ENCODE results near the gene CCER1. TPM values are rescaled to one million over a fixed set of nuclear protein-coding genes. Genes with fewer than 3 reads are reported as not detected.

CCER1 gene
- total and polyA plus RNA-seq, 4 experiments from 2014 or later: not detected

DNA sequence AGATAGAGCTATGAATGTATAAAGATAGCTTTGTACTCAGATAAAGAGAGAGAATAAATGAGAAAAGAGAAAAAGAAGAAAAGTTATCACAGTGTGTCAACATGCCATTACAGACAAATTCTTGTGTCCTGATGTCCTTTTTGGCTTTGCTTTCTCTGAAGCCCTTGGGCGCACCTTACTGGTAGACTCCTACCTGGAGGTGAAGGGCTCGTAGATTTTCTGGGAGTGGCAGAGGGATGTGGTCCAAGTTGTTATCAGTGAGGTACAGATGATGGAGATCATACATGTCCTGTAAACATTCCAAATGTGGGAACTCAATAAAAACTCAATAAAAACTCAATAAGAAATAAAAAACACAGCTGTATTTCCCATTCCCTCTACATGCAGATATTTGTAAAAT lies 14.9 kb upstream of the CCER1 start:
- no peak overlapping the region for H3K4me3 Mint-ChIP-seq
- H3K27me3 Mint-ChIP-seq: peaks cover 2 to 3% of the 10 kb centered on the region in 2 donors
- H3K4me1 ChIP-seq (ENCODE audit: insufficient read depth, low read length): no peaks in the 10 kb centered on the region
- no peaks in the 10 kb centered on the region for H3K36me3 ChIP-seq (ENCODE audit: insufficient read depth, low read length)
- H3K27ac Mint-ChIP-seq: no peak overlapping the region
- H3K9me3 Mint-ChIP-seq: no peaks in the 10 kb centered on the region
- no peak overlapping the region for H3K27ac ChIP-seq (ENCODE audit: low read depth, low read length)
- no peak for DNase-seq
- H3K36me3 Mint-ChIP-seq: no peaks in the 10 kb centered on the region
- no peaks in the 10 kb centered on the region for H3K27me3 ChIP-seq (ENCODE audit: insufficient read depth, low read length)
- intact Hi-C loops (cut with micrococcal nuclease): loop anchor here (10.0 kb wide), 1 partner anchor 385 kb away; no protein-coding TSS in a partner anchor
- CTCF ChIA-PET (ENCODE audit: partially characterized antibody): no interaction called here
- H3K4me3 ChIP-seq (ENCODE audit: low read length in 2 of 2): no peak overlapping the region
- no peaks in the 10 kb centered on the region for H3K4me1 Mint-ChIP-seq
- POLR2A ChIA-PET (ENCODE audit: partially characterized antibody): no interaction called here
- no peaks in the 10 kb centered on the region for H3K9me3 ChIP-seq (ENCODE audit: control insufficient read depth in 1 of 2, low read length in 2 of 2)

DNA sequence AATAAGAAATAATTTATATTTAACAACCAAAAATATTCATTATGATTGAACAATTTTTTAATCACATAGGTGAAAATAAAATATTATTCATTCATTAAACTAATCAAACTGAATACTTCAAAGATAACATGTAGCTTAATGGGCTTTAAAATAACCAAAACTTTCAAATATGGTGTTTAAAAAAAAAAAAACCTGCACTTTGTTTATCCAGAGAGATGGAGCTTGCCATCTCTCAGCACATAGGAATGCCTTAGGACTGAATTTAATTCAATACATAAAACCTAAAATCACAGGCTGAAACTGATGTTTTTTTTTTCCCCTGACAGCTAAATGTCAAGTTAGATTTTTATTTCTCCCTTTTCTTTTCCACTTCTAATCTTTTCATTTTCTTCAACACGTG lies 14.4 kb upstream of the CCER1 start:
- no peaks in the 10 kb centered on the region for H3K36me3 ChIP-seq (ENCODE audit: insufficient read depth, low read length)
- no peak overlapping the region for H3K4me3 ChIP-seq (ENCODE audit: low read length in 2 of 2)
- no peaks in the 10 kb centered on the region for H3K27me3 ChIP-seq (ENCODE audit: insufficient read depth, low read length)
- H3K36me3 Mint-ChIP-seq: no peaks in the 10 kb centered on the region
- no peak for DNase-seq
- ChIA-PET CTCF (ENCODE audit: partially characterized antibody) (interaction anchor here (1.1 kb wide), 1 partner anchor 10 kb away, joined by 4 read pairs; no protein-coding TSS in a partner anchor), POLR2A (ENCODE audit: partially characterized antibody) (no interaction called here)
- H3K27me3 Mint-ChIP-seq: peaks cover 2 to 3% of the 10 kb centered on the region in 2 donors
- H3K4me1 Mint-ChIP-seq: no peaks in the 10 kb centered on the region
- no peaks in the 10 kb centered on the region for H3K9me3 ChIP-seq (ENCODE audit: control insufficient read depth in 1 of 2, low read length in 2 of 2)
- intact Hi-C loops (cut with micrococcal nuclease): no loop called here
- no peak overlapping the region for H3K27ac ChIP-seq (ENCODE audit: low read depth, low read length)
- no peak overlapping the region for H3K27ac Mint-ChIP-seq
- no peaks in the 10 kb centered on the region for H3K9me3 Mint-ChIP-seq
- no peak overlapping the region for H3K4me3 Mint-ChIP-seq
- no peaks in the 10 kb centered on the region for H3K4me1 ChIP-seq (ENCODE audit: insufficient read depth, low read length)

DNA sequence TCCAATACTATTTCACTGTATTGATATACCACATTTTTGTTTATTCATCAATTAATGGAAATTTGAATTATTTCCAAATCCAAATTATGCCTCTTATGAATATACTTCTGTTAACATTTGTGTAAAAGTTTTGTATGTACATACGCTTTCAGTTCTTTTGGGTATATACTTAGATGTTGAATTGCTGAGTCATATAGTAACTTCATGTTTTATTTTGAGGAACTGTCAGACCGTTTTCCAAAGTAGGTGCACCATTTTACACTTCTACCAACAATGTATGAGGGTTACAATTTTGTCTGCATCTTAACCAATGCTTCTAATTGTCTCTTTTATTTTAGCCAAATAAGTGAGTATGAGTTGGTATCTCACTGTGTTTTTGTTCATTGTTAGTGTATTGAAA lies 10.2 kb upstream of the CCER1 start:
- H3K27me3 ChIP-seq (ENCODE audit: insufficient read depth, low read length): no peaks in the 10 kb centered on the region
- no peaks in the 10 kb centered on the region for H3K4me1 Mint-ChIP-seq
- peaks cover 2% of the 10 kb centered on the region in 2 donors for H3K27me3 Mint-ChIP-seq
- H3K4me3 ChIP-seq (ENCODE audit: low read length in 2 of 2): no peak overlapping the region
- CTCF ChIA-PET (ENCODE audit: partially characterized antibody): no interaction called here
- no peaks in the 10 kb centered on the region for H3K36me3 ChIP-seq (ENCODE audit: insufficient read depth, low read length)
- intact Hi-C loops (cut with micrococcal nuclease): no loop called here
- no peaks in the 10 kb centered on the region for H3K36me3 Mint-ChIP-seq
- H3K9me3 ChIP-seq (ENCODE audit: control insufficient read depth in 1 of 2, low read length in 2 of 2): no peaks in the 10 kb centered on the region
- no peak overlapping the region for H3K4me3 Mint-ChIP-seq
- POLR2A ChIA-PET (ENCODE audit: partially characterized antibody): no interaction called here
- no peaks in the 10 kb centered on the region for H3K4me1 ChIP-seq (ENCODE audit: insufficient read depth, low read length)
- H3K27ac ChIP-seq (ENCODE audit: low read depth, low read length): no peak overlapping the region
- H3K27ac Mint-ChIP-seq: no peak overlapping the region
- H3K9me3 Mint-ChIP-seq: no peaks in the 10 kb centered on the region
- DNase-seq: no peak

DNA sequence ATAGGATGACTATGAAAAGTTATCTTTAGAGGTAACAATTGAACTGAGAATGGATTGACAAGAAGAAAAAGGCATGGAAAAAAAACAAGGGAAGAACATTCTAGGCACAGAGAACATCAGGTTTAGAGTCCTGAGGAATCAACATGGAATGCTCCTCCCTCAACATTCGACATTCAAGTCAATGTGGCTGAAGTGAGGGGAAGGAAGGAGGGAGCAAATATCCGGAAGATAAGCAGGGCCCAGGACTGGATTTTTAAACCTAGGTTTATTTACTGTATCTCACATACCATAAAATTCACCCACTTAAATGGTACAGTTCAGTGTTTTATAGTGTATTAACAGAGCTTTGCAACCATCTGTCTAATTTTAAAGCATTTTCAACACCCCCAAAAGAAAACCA lies 9.6 kb upstream of the CCER1 start:
- intact Hi-C loops (cut with micrococcal nuclease): no loop called here
- POLR2A ChIA-PET (ENCODE audit: partially characterized antibody): no interaction called here
- H3K36me3 Mint-ChIP-seq: no peaks in the 10 kb centered on the region
- DNase-seq: no peak
- Histone ChIP-seq H3K4me1 (ENCODE audit: insufficient read depth, low read length) (no peaks in the 10 kb centered on the region), H3K9me3 (ENCODE audit: control insufficient read depth in 1 of 2, low read length in 2 of 2) (no peaks in the 10 kb centered on the region), H3K4me3 (ENCODE audit: low read length in 2 of 2) (no peak overlapping the region), H3K27me3 (ENCODE audit: insufficient read depth, low read length) (no peaks in the 10 kb centered on the region), H3K27ac (ENCODE audit: low read depth, low read length) (no peak overlapping the region), H3K36me3 (ENCODE audit: insufficient read depth, low read length) (no peaks in the 10 kb centered on the region)
- CTCF ChIA-PET (ENCODE audit: partially characterized antibody): no interaction called here
- no peaks in the 10 kb centered on the region for H3K4me1 Mint-ChIP-seq
- no peak overlapping the region for H3K27ac Mint-ChIP-seq
- H3K9me3 Mint-ChIP-seq: no peaks in the 10 kb centered on the region
- H3K4me3 Mint-ChIP-seq: no peak overlapping the region
- peaks cover 2% of the 10 kb centered on the region in 2 donors for H3K27me3 Mint-ChIP-seq

DNA sequence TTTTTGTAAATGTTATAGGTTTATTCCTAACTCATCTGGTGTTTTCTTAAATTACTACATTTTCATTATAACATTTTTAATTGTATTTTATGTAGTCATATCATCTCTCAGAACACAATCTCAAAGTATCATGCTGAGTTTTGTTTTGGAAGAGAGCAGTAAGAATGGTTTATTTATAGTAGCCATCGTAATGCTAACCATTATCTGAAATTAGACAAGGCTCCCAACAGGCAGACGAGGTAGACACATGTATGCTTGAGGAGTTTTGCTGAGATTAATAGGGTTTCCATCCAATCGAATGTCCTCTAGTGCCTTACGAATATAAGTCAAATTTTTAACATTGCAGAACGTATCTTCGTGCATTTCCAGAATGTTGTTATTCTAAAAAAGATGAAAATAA lies 9.0 kb upstream of the CCER1 start:
- Mint-ChIP-seq H3K4me3 (no peak overlapping the region), H3K36me3 (no peaks in the 10 kb centered on the region), H3K27ac (no peak overlapping the region), H3K4me1 (no peaks in the 10 kb centered on the region), H3K27me3 (peaks cover 2% of the 10 kb centered on the region in 2 donors), H3K9me3 (no peaks in the 10 kb centered on the region)
- H3K4me1 ChIP-seq (ENCODE audit: insufficient read depth, low read length): no peaks in the 10 kb centered on the region
- ChIA-PET CTCF (ENCODE audit: partially characterized antibody) (no interaction called here), POLR2A (ENCODE audit: partially characterized antibody) (no interaction called here)
- no peaks in the 10 kb centered on the region for H3K9me3 ChIP-seq (ENCODE audit: control insufficient read depth in 1 of 2, low read length in 2 of 2)
- H3K4me3 ChIP-seq (ENCODE audit: low read length in 2 of 2): no peak overlapping the region
- DNase-seq: no peak
- no peak overlapping the region for H3K27ac ChIP-seq (ENCODE audit: low read depth, low read length)
- no peaks in the 10 kb centered on the region for H3K27me3 ChIP-seq (ENCODE audit: insufficient read depth, low read length)
- intact Hi-C loops (cut with micrococcal nuclease): no loop called here
- H3K36me3 ChIP-seq (ENCODE audit: insufficient read depth, low read length): no peaks in the 10 kb centered on the region

DNA sequence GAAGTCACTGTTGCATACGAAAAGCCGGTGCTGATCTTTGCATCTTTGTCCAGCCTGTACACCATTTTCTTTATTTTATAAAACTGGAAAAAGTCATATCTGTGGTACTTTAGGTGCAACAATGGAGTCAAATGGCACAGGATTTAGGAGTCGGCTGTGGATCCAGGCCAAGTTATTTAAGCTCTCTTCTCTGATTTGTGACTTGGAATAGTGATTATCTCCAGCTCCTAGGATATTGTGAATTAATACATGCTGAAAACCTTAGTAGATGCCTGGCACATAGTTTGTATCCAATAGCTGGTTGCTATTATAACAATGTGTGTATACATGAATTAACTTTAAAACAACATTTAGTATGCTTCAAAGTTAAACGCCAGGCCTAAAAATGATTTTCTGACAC lies 6.2 kb upstream of the CCER1 start:
- intact Hi-C loops (cut with micrococcal nuclease): no loop called here
- CTCF ChIA-PET (ENCODE audit: partially characterized antibody): interaction anchor here (0.7 to 1.3 kb wide), 2 partner anchors 18 to 20 kb away, joined by 3 to 4 read pairs; no protein-coding TSS in a partner anchor

DNA sequence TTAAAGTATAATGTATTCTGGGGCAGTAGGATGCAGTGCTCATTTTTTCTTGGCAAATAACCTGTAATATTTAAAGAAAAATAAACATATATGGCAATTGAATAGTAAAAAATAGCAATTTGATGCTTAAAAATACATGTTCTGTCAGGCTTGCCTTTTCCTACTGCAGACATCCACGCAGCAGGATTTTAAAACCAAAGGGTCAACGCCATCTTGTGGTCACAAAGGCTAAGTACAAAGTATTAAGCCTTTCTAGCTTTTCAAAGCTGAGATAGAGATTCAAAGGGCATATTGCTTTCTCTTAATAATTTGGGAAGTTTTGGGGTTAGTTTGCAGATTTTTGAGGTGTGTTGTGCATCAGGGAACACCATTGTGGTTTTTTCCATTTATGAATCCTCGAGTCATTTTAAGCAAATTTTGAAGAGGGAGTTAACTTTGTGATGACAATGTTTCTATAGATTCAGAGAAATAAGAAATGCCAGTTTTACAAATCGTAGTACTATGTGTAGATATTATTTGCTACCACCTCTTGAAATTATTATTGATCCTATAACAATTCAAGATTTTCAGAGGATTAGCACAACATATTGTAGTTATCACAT lies 4.7 kb upstream of the CCER1 start:
- Histone ChIP-seq H3K36me3 (ENCODE audit: insufficient read depth, low read length) (no peaks in the 10 kb centered on the region), H3K27ac (ENCODE audit: low read depth, low read length) (no peak overlapping the region), H3K27me3 (ENCODE audit: insufficient read depth, low read length) (no peaks in the 10 kb centered on the region), H3K9me3 (ENCODE audit: control insufficient read depth in 1 of 2, low read length in 2 of 2) (no peaks in the 10 kb centered on the region), H3K4me3 (ENCODE audit: low read length in 2 of 2) (no peak overlapping the region), H3K4me1 (ENCODE audit: insufficient read depth, low read length) (no peaks in the 10 kb centered on the region)
- Mint-ChIP-seq H3K9me3 (no peaks in the 10 kb centered on the region), H3K36me3 (no peaks in the 10 kb centered on the region), H3K27me3 (no peaks in the 10 kb centered on the region), H3K4me3 (no peak overlapping the region), H3K4me1 (no peaks in the 10 kb centered on the region), H3K27ac (no peak overlapping the region)
- intact Hi-C loops (cut with micrococcal nuclease): loop anchor here (1.0 to 5.0 kb wide), 3 partner anchors 1416 to 1942 kb away; no protein-coding TSS in a partner anchor
- DNase-seq: peak in 4 of 5 donors; percentile 22 to 30 (median 28)
- POLR2A ChIA-PET (ENCODE audit: partially characterized antibody): no interaction called here
- CTCF ChIA-PET (ENCODE audit: partially characterized antibody): interaction anchor here (0.8 to 2.8 kb wide), 4 partner anchors 9 to 1942 kb away, joined by 3 to 13 read pairs (median 4); no protein-coding TSS in a partner anchor

More for the DNA sequence above, 6.2 kb upstream of the CCER1 start:
- Histone ChIP-seq H3K4me3 (ENCODE audit: low read length in 2 of 2) (no peak overlapping the region), H3K36me3 (ENCODE audit: insufficient read depth, low read length) (no peaks in the 10 kb centered on the region), H3K9me3 (ENCODE audit: control insufficient read depth in 1 of 2, low read length in 2 of 2) (no peaks in the 10 kb centered on the region), H3K27me3 (ENCODE audit: insufficient read depth, low read length) (no peaks in the 10 kb centered on the region), H3K27ac (ENCODE audit: low read depth, low read length) (no peak overlapping the region), H3K4me1 (ENCODE audit: insufficient read depth, low read length) (no peaks in the 10 kb centered on the region)
- Mint-ChIP-seq H3K4me1 (no peaks in the 10 kb centered on the region), H3K27ac (no peak overlapping the region), H3K27me3 (no peaks in the 10 kb centered on the region), H3K36me3 (no peaks in the 10 kb centered on the region), H3K9me3 (no peaks in the 10 kb centered on the region), H3K4me3 (no peak overlapping the region)
- DNase-seq: no peak
- POLR2A ChIA-PET (ENCODE audit: partially characterized antibody): no interaction called here
